Mammary epithelial cell (primary cell): Measurements from ENCODE around the gene CNTNAP2.

Experiments used
- CTCF ChIP-seq, 2 donors: IDR thresholded peaks in 1 of 2; conservative IDR thresholded peaks in 1 of 2; 2 replicates each; pipeline ENCODE4 v1.5.1; 2011 to 2012; ENCODE audit warnings: inconsistent platforms in 2 of 2, low read length in 2 of 2, mild to moderate bottlenecking in 2 of 2, control low read depth in 1 of 2, low read depth in 1 of 2; ENCODE audit not compliant: insufficient read depth in 1 of 2; ENCODE audit errors: extremely low read depth in 1 of 2
- EZH2 ChIP-seq: IDR thresholded peaks from 2 replicates; pipeline ENCODE4 v1.6.1; 2012; ENCODE audit warnings: low read length, inconsistent platforms, borderline replicate concordance

GRCh38 chr7:148031811-148032210 is 1915.2 kb downstream of the CNTNAP2 start:
- TF ChIP-seq CTCF (conservative IDR thresholded peaks at IDR 0.05 in 1 of 2, IDR thresholded peaks at IDR 0.05 in 1 of 2; ENCODE audit: extremely low read depth in 1 of 2, insufficient read depth in 1 of 2, low read depth in 1 of 2, low read length in 2 of 2) (no peak), EZH2 (no peak)
